Breast epithelium (tissue), 4 donors: ENCODE data around the gene TBXT. TPM values are rescaled to one million over a fixed set of nuclear protein-coding genes. Genes with fewer than 3 reads are reported as not detected.
"Not testable (repeated sequence)": the region's sequence is repeated elsewhere in the genome, so short reads cannot be mapped to it uniquely, and the experiment has no call there.

Experiments used
- DNase-seq, 2 donors: peaks; one replicate each; pipeline ENCODE4 v3.0.0-alpha.2; 2019; ENCODE audit warnings: low spot score in 2 of 2
- H3K27ac ChIP-seq, 2 donors: fragments of 200-600 bp; sonication (generic) in 1 of 2; one replicate each; pipeline ENCODE4 v1.5.1; 2016 to 2019; ENCODE audit warnings: mild to moderate bottlenecking in 1 of 2
- H3K27me3 ChIP-seq, 2 donors: fragments of 200-600 bp; sonication (generic) in 1 of 2; one replicate each; pipeline versions ENCODE4 v1.5.1 to v1.6.0; 2017 to 2019; ENCODE audit warnings: control low read depth in 1 of 2, mild to moderate bottlenecking in 1 of 2
- H3K36me3 ChIP-seq: fragments of 200-600 bp; one replicate; pipeline ENCODE4 v1.5.1; 2019
- H3K4me1 ChIP-seq, 2 donors: fragments of 200-600 bp; sonication (generic); one replicate each; pipeline ENCODE4 v1.5.1; 2016 to 2019; ENCODE audit warnings: control low read depth in 1 of 2
- H3K4me3 ChIP-seq, 3 donors: fragments of 200-600 bp; sonication (generic); 1 replicate in 2 of 3; 2 replicates in 1 of 3; pipeline ENCODE4 v1.5.1; 2016 to 2019; ENCODE audit warnings: mild to moderate bottlenecking in 3 of 3, moderate library complexity in 2 of 3
- H3K9me3 ChIP-seq, 2 donors: fragments of 200-600 bp; sonication (generic) in 1 of 2; one replicate each; pipeline ENCODE4 v1.5.1; 2016 to 2019; ENCODE audit warnings: control low read depth in 1 of 2
- CTCF ChIP-seq, 3 donors: fragments of 450-650 bp; IDR thresholded peaks; one replicate each; pipeline ENCODE4 v1.5.1; 2016 to 2017; ENCODE audit warnings: antibody characterized with exemption in 3 of 3, mild to moderate bottlenecking in 3 of 3, moderate library complexity in 3 of 3
- POLR2A ChIP-seq: fragments of 450-650 bp; IDR thresholded peaks from one replicate; pipeline ENCODE4 v1.6.1; 2016; ENCODE audit warnings: antibody characterized with exemption, mild to moderate bottlenecking, moderate library complexity
- POLR2AphosphoS5 ChIP-seq, 3 donors: sonication (generic); formaldehyde crosslinking; IDR thresholded peaks; one replicate each; pipeline ENCODE4 v1.6.1; 2017; ENCODE audit warnings: antibody characterized with exemption in 3 of 3
- intact Hi-C: fragments of 100-400 bp; cut with DNase I; formaldehyde crosslinking; loops from one replicate; pipeline ENCODE4 v1.15.1; 2023; ENCODE audit warnings: low total_unique reads
- total RNA-seq, 3 donors: library from RNA; depleted of rRNA; stranded (reverse); fragments of >200 nt; gene quantifications; one replicate each; pipeline ENCODE4 v1.1.0, GENCODE V29; 2016

Gene TBXT
- total RNA-seq, 3 donors from 2014 or later: not detected

- H3K36me3 ChIP-seq: no peaks in the 10 kb centered on the region
- H3K9me3 ChIP-seq: no peaks in the 10 kb centered on the region
- no peaks in the 10 kb centered on the region for H3K4me1 ChIP-seq
- TF ChIP-seq POLR2A: no peak
- TF ChIP-seq CTCF (IDR thresholded peaks at IDR 0.05): no peak
- TF ChIP-seq POLR2AphosphoS5 (IDR thresholded peaks at IDR 0.05): no peak
- intact Hi-C loops: no loop called here
- no peak overlapping the region for H3K4me3 ChIP-seq
- H3K27me3 ChIP-seq: peaks cover 0 to 16% of the 10 kb centered on the region in 2 donors
- no peak overlapping the region for H3K27ac ChIP-seq
- DNase-seq: no peak
Measured at GRCh38 chr6:166176106-166176505, 8.5 kb upstream of the TBXT start.

- DNase-seq, H3K9me3 ChIP-seq: not testable (repeated sequence)
- H3K27me3 ChIP-seq: peaks cover 0 to 23% of the 10 kb centered on the region in 2 donors
Measured at GRCh38 chr6:166175093-166175492, 7.4 kb upstream of the TBXT start.

GRCh38 chr6:166174031-166174430 lies 6.4 kb upstream of the TBXT start:
- Histone ChIP-seq H3K36me3 (no peaks in the 10 kb centered on the region), H3K9me3 (no peaks in the 10 kb centered on the region), H3K27ac (no peak overlapping the region), H3K27me3 (peaks cover 0 to 34% of the 10 kb centered on the region in 2 donors), H3K4me3 (no peak overlapping the region), H3K4me1 (no peaks in the 10 kb centered on the region)
- TF ChIP-seq POLR2A: no peak
- no peak for TF ChIP-seq POLR2AphosphoS5 (IDR thresholded peaks at IDR 0.05)
- TF ChIP-seq CTCF (IDR thresholded peaks at IDR 0.05): no peak
- no peak for DNase-seq
- intact Hi-C loops: no loop called here

More at GRCh38 chr6:166175093-166175492, 7.4 kb upstream of the TBXT start:
- H3K36me3 ChIP-seq, H3K4me1 ChIP-seq, H3K27ac ChIP-seq, H3K4me3 ChIP-seq, intact Hi-C loops: not testable (repeated sequence)

GRCh38 chr6:166173281-166173951 lies 5.8 kb upstream of the TBXT start:
- peaks cover 0 to 40% of the 10 kb centered on the region in 2 donors for H3K27me3 ChIP-seq

GRCh38 chr6:166172546-166172945 lies 4.9 kb upstream of the TBXT start:
- intact Hi-C loops: no loop called here
- no peaks in the 10 kb centered on the region for H3K36me3 ChIP-seq
- H3K4me1 ChIP-seq: peaks cover 0 to 6% of the 10 kb centered on the region in 2 donors
- no peaks in the 10 kb centered on the region for H3K9me3 ChIP-seq
- no peak for TF ChIP-seq CTCF (IDR thresholded peaks at IDR 0.05)
- no peak for TF ChIP-seq POLR2AphosphoS5 (IDR thresholded peaks at IDR 0.05)
- no peak for TF ChIP-seq POLR2A
- H3K27me3 ChIP-seq: peaks cover 0 to 49% of the 10 kb centered on the region in 2 donors
- no peak for DNase-seq
- H3K4me3 ChIP-seq: no peak overlapping the region
- H3K27ac ChIP-seq: no peak overlapping the region

More at GRCh38 chr6:166173281-166173951, 5.8 kb upstream of the TBXT start:
- intact Hi-C loops: no loop called here
- Histone ChIP-seq H3K27ac (no peak overlapping the region), H3K4me3 (no peak overlapping the region), H3K36me3 (no peaks in the 10 kb centered on the region), H3K9me3 (no peaks in the 10 kb centered on the region), H3K4me1 (peaks cover 0 to under 1% of the 10 kb centered on the region in 2 donors)
- TF ChIP-seq CTCF (IDR thresholded peaks at IDR 0.05) (no peak), POLR2A (no peak), POLR2AphosphoS5 (IDR thresholded peaks at IDR 0.05) (no peak)
- no peak for DNase-seq
